Esophagus muscularis mucosa (tissue), 4 donors: ENCODE data around the gene RASL11B.

Experiments used
- EP300 ChIP-seq: sonication (generic); formaldehyde crosslinking; IDR thresholded peaks from one replicate; pipeline ENCODE4 v1.6.1; 2017; ENCODE audit warnings: antibody characterized with exemption
- POLR2A ChIP-seq: fragments of 450-650 bp; IDR thresholded peaks from one replicate; pipeline ENCODE4 v1.6.1; 2017; ENCODE audit warnings: antibody characterized with exemption, moderate library complexity, mild to moderate bottlenecking, low read depth
- TF ChIP-seq, protein P1 (sequence below), 3 experiments: fragments of 200-600 bp in 2 of 3; fragments of 450-650 bp in 1 of 3; sonication (generic) in 2 of 3; IDR thresholded peaks; one replicate each; pipeline ENCODE4 v1.5.1; 2017 to 2019; ENCODE audit warnings: antibody characterized with exemption in 3 of 3, mild to moderate bottlenecking in 2 of 3, moderate library complexity in 1 of 3

- TF ChIP-seq POLR2A, result no peak
- TF ChIP-seq, protein P1, sequence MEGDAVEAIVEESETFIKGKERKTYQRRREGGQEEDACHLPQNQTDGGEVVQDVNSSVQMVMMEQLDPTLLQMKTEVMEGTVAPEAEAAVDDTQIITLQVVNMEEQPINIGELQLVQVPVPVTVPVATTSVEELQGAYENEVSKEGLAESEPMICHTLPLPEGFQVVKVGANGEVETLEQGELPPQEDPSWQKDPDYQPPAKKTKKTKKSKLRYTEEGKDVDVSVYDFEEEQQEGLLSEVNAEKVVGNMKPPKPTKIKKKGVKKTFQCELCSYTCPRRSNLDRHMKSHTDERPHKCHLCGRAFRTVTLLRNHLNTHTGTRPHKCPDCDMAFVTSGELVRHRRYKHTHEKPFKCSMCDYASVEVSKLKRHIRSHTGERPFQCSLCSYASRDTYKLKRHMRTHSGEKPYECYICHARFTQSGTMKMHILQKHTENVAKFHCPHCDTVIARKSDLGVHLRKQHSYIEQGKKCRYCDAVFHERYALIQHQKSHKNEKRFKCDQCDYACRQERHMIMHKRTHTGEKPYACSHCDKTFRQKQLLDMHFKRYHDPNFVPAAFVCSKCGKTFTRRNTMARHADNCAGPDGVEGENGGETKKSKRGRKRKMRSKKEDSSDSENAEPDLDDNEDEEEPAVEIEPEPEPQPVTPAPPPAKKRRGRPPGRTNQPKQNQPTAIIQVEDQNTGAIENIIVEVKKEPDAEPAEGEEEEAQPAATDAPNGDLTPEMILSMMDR (IDR thresholded peaks at IDR 0.05), result no peak
- TF ChIP-seq EP300, result no peak
Observed at GRCh38 chr4:52883707-52884669, 21.9 kb downstream of the RASL11B start.
